ENCODE measurements around the gene SPX. TPM values are rescaled to one million over a fixed set of nuclear protein-coding genes. Genes with fewer than 3 reads are reported as not detected.

Gene SPX
- total RNA-seq, 1 donor from 2014 or later = 3.4 TPM

GRCh38 chr12:21507849-21508248, 18.2 kb upstream of the SPX start:
- Histone ChIP-seq H3K4me3 (ENCODE audit: low read depth, low read length) (no peak overlapping the region), H3K27me3 (ENCODE audit: control insufficient read depth, insufficient read depth, low read length) (no peaks in the 10 kb centered on the region), H3K36me3 (ENCODE audit: control insufficient read depth, insufficient read depth, low read length) (peaks cover 7% of the 10 kb centered on the region)
- DNase-seq (ENCODE audit: low read depth) (no peak), FAIRE-seq (no peak)
- no peak for TF ChIP-seq CTCF (IDR thresholded peaks at IDR 0.05; ENCODE audit: insufficient read depth, low read length, severe bottlenecking)

- Histone ChIP-seq H3K36me3 (ENCODE audit: control insufficient read depth, insufficient read depth, low read length) (peaks cover 8% of the 10 kb centered on the region), H3K4me3 (ENCODE audit: low read depth, low read length) (no peak overlapping the region), H3K27me3 (ENCODE audit: control insufficient read depth, insufficient read depth, low read length) (no peaks in the 10 kb centered on the region)
- FAIRE-seq (no peak), DNase-seq (ENCODE audit: low read depth) (no peak)
- TF ChIP-seq CTCF (IDR thresholded peaks at IDR 0.05; ENCODE audit: insufficient read depth, low read length, severe bottlenecking) = no peak
Measured at GRCh38 chr12:21509768-21510167, 16.3 kb upstream of the SPX start.

- no peak for DNase-seq (ENCODE audit: low read depth)
- no peak for TF ChIP-seq CTCF (IDR thresholded peaks at IDR 0.05; ENCODE audit: insufficient read depth, low read length, severe bottlenecking)
- no peak for FAIRE-seq
- Histone ChIP-seq H3K36me3 (ENCODE audit: control insufficient read depth, insufficient read depth, low read length) (peaks cover 7% of the 10 kb centered on the region), H3K4me3 (ENCODE audit: low read depth, low read length) (no peak overlapping the region), H3K27me3 (ENCODE audit: control insufficient read depth, insufficient read depth, low read length) (no peaks in the 10 kb centered on the region)
Measured at GRCh38 chr12:21516281-21516680, 9.8 kb upstream of the SPX start.

- no peak for TF ChIP-seq CTCF (IDR thresholded peaks at IDR 0.05; ENCODE audit: insufficient read depth, low read length, severe bottlenecking)
- Histone ChIP-seq H3K4me3 (ENCODE audit: low read depth, low read length) (no peak overlapping the region), H3K27me3 (ENCODE audit: control insufficient read depth, insufficient read depth, low read length) (no peaks in the 10 kb centered on the region), H3K36me3 (ENCODE audit: control insufficient read depth, insufficient read depth, low read length) (peaks cover 4% of the 10 kb centered on the region)
- FAIRE-seq = no peak
- no peak for DNase-seq (ENCODE audit: low read depth)
Measured at GRCh38 chr12:21518451-21518850, 7.6 kb upstream of the SPX start.

- no peak for TF ChIP-seq CTCF (IDR thresholded peaks at IDR 0.05; ENCODE audit: insufficient read depth, low read length, severe bottlenecking)
- no peak for FAIRE-seq
- H3K36me3 ChIP-seq (ENCODE audit: control insufficient read depth, insufficient read depth, low read length) = no peaks in the 10 kb centered on the region
- DNase-seq (ENCODE audit: low read depth) = no peak
- no peak overlapping the region for H3K4me3 ChIP-seq (ENCODE audit: low read depth, low read length)
- H3K27me3 ChIP-seq (ENCODE audit: control insufficient read depth, insufficient read depth, low read length) = no peaks in the 10 kb centered on the region
Measured at GRCh38 chr12:21521541-21521940, 4.6 kb upstream of the SPX start.

- Histone ChIP-seq H3K27me3 (ENCODE audit: control insufficient read depth, insufficient read depth, low read length) (no peaks in the 10 kb centered on the region), H3K36me3 (ENCODE audit: control insufficient read depth, insufficient read depth, low read length) (no peaks in the 10 kb centered on the region), H3K4me3 (ENCODE audit: low read depth, low read length) (no peak overlapping the region)
- no peak for TF ChIP-seq CTCF (IDR thresholded peaks at IDR 0.05; ENCODE audit: insufficient read depth, low read length, severe bottlenecking)
- FAIRE-seq (no peak), DNase-seq (ENCODE audit: low read depth) (no peak)
Measured at GRCh38 chr12:21523148-21523547, 2.9 kb upstream of the SPX start.
